Measurements from ENCODE around the gene MXD1. TPM values are rescaled to one million over a fixed set of nuclear protein-coding genes. Genes with fewer than 3 reads are reported as not detected.

MXD1 gene
- total RNA-seq, 3 donors from 2014 or later: 98.6 to 202 (median 122) TPM

DNA sequence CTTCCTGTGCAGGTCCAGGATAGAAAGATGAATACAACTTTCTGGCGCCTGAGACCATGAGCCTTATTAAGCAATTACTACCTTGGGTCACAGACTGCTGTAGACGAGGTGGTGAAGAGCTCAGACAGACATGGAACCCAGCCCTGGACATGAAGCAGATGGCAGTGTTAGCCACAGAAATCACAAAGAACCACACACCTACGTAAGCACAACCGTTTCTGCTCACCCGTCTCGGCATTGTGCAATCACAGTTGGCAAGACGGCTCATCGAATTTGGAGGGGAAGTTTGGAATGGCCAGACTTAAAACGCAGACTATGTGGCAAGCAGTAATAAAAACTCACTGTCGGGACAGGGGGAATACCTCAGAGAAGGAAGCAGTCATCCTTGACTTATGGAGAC, 70.8 kb downstream of the MXD1 start:
- DNase-seq: peak in 1 of 3 donors; percentile 55
- no peak for ATAC-seq
- H3K4me1 ChIP-seq (ENCODE audit: low read depth): peaks cover 14% of the 10 kb centered on the region
- H3K36me3 ChIP-seq (ENCODE audit: low read depth): no peaks in the 10 kb centered on the region
- H3K9me3 ChIP-seq: no peaks in the 10 kb centered on the region
- TF ChIP-seq, protein P1, sequence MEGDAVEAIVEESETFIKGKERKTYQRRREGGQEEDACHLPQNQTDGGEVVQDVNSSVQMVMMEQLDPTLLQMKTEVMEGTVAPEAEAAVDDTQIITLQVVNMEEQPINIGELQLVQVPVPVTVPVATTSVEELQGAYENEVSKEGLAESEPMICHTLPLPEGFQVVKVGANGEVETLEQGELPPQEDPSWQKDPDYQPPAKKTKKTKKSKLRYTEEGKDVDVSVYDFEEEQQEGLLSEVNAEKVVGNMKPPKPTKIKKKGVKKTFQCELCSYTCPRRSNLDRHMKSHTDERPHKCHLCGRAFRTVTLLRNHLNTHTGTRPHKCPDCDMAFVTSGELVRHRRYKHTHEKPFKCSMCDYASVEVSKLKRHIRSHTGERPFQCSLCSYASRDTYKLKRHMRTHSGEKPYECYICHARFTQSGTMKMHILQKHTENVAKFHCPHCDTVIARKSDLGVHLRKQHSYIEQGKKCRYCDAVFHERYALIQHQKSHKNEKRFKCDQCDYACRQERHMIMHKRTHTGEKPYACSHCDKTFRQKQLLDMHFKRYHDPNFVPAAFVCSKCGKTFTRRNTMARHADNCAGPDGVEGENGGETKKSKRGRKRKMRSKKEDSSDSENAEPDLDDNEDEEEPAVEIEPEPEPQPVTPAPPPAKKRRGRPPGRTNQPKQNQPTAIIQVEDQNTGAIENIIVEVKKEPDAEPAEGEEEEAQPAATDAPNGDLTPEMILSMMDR (IDR thresholded peaks at IDR 0.05): no peak
- no peak overlapping the region for H3K4me3 ChIP-seq
- intact Hi-C loops (cut with DNase I, micrococcal nuclease): no loop called here

DNA sequence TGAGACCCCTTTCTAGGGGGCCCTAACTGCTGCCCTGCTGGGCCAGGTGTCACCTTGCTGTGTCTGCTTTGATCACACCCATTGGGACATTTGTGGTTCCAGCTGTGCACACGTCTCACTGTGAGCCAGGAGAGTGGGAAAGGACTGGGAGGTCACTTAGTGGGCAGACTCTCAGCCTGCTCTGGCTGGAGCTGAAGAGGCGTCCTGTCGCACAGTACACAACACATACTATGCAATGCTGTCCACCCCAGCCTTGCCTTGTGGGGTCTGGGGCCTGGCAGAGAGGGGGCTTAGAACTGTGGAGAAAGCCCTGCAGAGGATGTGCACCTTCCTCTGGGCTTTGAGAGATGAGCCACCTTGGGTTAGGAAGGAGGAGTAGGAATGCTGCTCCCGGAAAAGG, 71.8 kb downstream of the MXD1 start:
- Histone ChIP-seq H3K36me3 (ENCODE audit: low read depth) (no peaks in the 10 kb centered on the region), H3K4me1 (ENCODE audit: low read depth) (peaks cover 14% of the 10 kb centered on the region), H3K9me3 (no peaks in the 10 kb centered on the region), H3K4me3 (no peak overlapping the region)
- peak in 1 of 3 donors; percentile 12 for DNase-seq
- TF ChIP-seq, protein P1 (IDR thresholded peaks at IDR 0.05): no peak
- ATAC-seq: no peak
- intact Hi-C loops (cut with DNase I, micrococcal nuclease): no loop called here

DNA sequence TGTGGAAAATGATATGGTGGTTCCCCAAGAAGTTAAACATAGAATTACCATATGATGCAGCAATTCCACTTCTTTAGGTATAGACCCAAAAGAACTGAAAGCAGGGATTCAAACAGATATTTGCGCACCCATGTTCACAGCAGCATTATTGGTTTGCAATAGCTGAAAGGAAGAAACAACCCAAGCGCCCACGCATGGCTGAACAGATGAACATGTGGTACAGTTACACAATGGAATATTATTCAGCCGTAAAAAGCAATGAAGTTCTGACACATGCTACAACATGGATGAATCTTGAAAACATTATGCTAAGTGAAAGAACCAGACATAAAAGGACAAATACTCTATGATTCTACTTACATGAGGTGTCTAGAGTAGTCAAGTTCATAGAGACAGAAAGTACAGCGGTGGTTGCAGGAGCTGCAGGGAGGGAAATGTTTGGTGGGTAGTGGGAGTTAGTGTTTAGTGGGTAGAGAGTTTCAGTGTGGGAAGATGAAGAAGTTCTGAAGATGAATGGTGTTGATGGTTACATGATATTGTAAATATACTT, 73.3 kb downstream of the MXD1 start:
- DNase-seq: peak in 2 of 3 donors; percentile 1 to 10
- Histone ChIP-seq H3K4me1 (ENCODE audit: low read depth) (peaks cover 14% of the 10 kb centered on the region), H3K4me3 (no peak overlapping the region), H3K36me3 (ENCODE audit: low read depth) (no peaks in the 10 kb centered on the region), H3K9me3 (no peaks in the 10 kb centered on the region)
- intact Hi-C loops (cut with DNase I, micrococcal nuclease): no loop called here
- ATAC-seq: no peak
- TF ChIP-seq, protein P1 (IDR thresholded peaks at IDR 0.05): no peak

DNA sequence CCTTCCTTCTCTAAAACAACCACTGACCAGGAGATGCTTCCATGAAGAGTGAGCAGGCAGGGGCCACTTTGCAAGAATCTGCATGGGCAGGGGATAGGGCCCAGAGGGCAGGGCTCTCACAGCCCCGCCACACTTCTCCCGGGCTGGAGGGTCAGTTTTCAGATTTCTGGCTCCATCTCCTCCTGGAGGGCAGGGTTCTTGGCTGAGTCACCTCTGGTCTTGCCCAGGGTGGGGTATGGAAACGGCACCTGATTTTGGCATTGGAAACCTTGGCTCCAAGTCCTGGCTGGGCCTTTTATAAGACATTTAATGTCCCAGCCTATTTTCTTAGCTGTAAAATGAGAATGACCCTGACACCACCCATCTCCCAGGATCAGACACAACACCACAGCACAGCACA, 74.1 kb downstream of the MXD1 start:
- H3K36me3 ChIP-seq (ENCODE audit: low read depth): no peaks in the 10 kb centered on the region
- intact Hi-C loops (cut with DNase I, micrococcal nuclease): no loop called here
- TF ChIP-seq, protein P1 (IDR thresholded peaks at IDR 0.05): no peak
- H3K4me1 ChIP-seq (ENCODE audit: low read depth): peaks cover 14% of the 10 kb centered on the region
- ATAC-seq (peak; percentile 69), DNase-seq (peak; percentile 16 to 38 (median 33))
- no peak overlapping the region for H3K4me3 ChIP-seq
- no peaks in the 10 kb centered on the region for H3K9me3 ChIP-seq

DNA sequence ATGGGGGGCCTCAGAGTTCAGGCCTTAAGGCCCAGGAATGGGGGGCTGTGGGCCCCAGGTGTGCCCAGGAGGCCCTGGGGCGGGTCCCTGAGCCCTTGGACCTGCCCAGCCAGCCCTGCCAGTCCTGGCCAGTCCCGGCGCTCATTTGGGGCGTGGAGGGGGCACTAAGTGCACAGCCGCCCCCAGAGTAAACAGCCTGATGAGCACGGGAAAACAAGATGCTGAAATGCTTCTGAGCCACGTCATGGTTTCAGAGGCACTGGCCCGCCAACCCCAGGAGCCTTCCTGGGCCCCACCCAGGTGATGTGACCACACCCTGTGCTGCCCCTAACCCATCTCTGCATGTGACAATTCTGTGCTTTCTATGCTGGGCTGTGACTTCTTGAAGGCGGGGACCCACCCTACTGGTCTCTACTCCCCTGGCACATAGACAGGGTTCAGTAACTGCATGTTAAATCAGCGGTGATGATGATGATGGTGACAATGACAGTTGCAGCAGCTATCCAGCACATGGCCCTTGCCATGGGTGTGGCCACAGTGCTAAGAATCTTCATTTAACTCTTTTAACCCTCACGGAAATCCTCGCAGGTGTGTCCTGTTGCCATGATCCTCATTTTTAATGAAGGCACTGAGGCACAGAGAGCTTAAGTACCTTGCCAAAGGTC, 74.7 kb downstream of the MXD1 start:
- ATAC-seq: peak; percentile 84

More for the DNA sequence above, 74.7 kb downstream of the MXD1 start:
- Histone ChIP-seq H3K4me1 (ENCODE audit: low read depth) (peaks cover 14% of the 10 kb centered on the region), H3K4me3 (no peak overlapping the region), H3K36me3 (ENCODE audit: low read depth) (no peaks in the 10 kb centered on the region), H3K9me3 (no peaks in the 10 kb centered on the region)
- peak; percentile 69 to 83 (median 77) for DNase-seq
- intact Hi-C loops (cut with DNase I, micrococcal nuclease): no loop called here
- TF ChIP-seq, protein P1 (IDR thresholded peaks at IDR 0.05): no peak

Other genes with a start within 250 kb of the MXD1 start
- 100 to 1,000 TPM; 176 to 345 (median 228) TPM for gene ANXA4, start 173.0 kb upstream of the MXD1 start, total RNA-seq
- 10 to 100 TPM; 13.5 to 30.2 (median 18.8) TPM for gene GMCL1, start 85.4 kb upstream of the MXD1 start, total RNA-seq
- 10 to 100 TPM; 23.9 to 37.5 (median 34.5) TPM for gene SNRNP27, start 21.2 kb upstream of the MXD1 start, total RNA-seq
- 1 to 10 TPM in 1 of 3 donors, under 1 TPM in 2; 0.55 to 1.1 (median 0.55) TPM for gene ASPRV1, start 46.5 kb downstream of the MXD1 start, total RNA-seq
- 100 to 1,000 TPM; 243 to 383 (median 266) TPM for gene PCBP1, start 172.4 kb downstream of the MXD1 start, total RNA-seq